GM19328 (cell line): ENCODE measurements around the gene IQCH.

Source experiments
- ATAC-seq: cut with Tn5 transposase; IDR thresholded peaks from one replicate; pipeline ENCODE4 v1.9.1; 2021; ENCODE audit warnings: mild to moderate bottlenecking, moderate library complexity; ENCODE audit not compliant: unreplicated experiment

Gene IQCH

DNA sequence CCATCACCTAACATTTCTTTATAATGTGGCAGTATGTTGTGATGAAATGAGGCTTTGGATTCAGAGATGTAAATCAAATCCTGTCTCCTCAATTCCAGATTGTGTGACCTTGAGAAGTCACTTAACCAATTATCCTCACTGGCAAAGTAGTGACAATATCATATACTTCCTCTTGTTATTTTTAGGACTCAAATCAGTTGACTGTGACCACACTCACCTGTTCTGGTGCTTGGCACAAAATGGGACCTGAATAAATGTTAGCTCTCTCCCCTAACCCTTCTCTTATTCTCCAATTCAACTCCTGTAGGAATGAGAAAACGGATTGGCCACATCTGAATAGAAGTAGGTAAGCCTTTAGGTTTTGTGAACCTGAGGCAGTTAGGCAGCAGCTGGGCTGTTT lies 42.1 kb downstream of the IQCH start:
- ATAC-seq, result no peak

DNA sequence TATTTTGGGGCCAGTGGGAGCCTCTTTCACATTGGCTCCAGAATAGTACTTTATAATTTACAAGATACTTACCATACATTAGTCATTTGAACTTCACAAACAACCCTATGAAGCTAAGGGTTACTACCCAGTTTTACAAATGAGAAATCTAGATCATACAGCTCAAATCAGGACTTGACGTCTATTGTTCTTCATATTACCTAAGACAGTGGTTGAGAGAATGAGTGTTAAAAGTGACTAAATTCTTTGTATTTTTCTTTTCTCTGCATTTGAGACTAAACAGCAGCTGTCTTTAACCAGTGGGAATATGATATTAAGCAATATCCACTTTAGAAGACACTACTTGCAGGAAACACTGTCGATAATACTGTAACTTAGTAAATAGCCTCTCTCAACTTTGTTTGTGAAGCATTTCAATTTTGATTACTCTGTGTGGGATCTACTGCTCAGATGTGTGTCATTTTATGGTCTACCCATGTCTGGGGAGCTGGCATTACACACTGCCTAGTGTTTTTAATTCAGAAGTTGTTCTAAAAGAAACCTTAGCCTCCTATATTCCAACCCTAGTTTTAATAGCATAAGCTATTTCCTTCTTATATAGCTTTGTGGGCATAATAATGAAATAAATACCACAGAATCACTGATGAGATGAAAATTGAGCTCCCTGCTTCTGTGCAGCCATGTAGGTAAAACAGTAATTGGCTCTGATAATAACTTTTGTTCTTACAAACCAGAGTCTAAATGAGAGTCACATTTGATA lies 45.9 kb downstream of the IQCH start:
- no peak for ATAC-seq

DNA sequence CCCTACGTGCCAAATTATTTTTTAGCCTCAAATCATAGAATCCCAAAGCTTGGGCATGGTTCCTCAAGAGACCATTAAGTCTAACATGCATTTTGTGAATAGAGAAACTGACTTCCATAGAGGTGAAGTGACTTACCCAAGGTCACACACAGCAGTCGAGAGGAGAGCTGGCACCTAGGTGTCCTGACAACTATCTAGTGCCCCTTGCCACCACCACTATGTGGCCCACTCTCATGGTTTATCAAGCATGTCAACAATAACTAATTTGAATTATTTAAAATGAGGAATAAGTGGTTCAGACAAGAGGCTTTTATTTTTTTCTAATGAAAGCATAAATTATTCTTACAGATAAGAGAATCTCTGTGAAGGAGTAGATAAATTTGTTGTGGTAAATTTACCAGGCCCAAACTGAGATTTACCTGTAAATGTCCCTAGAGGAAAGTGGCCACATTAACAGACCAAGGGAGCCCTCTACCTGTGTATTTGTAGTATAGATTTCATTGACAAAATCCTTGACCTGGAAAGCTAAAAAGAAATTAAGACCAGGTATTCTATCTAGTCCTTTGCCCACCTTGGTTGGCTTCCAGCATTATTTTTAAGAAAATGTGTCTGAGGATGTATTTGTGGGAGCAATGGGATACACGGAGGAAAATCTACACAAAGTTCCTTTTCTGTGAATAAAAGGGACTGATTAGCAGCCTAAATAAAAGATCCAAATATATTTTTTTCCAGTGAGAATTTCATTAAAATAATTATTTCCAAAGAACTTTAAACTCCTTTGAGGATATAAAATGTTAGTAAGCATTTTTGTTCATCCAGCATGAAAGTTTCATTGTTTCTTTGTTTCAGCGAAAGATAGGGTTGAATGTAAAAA lies 49.1 kb downstream of the IQCH start:
- ATAC-seq, result no peak

DNA sequence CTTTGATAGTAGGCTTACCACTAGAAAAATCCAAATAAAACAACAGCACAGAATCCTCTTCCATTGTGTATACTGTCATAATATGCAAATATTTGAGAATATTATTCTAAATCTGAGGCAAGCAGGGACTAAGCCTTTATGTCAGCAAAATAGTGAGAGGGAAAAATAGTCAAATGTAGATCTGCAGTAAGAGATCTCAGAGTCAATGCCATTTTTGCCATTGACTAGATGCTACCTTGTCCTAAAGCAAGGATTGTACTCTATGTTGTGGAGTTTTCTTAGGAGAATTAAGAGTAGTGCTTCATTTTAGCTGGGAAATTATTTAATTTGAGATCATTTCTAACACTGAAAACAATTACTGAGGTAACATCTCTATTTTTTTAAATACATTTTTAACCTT lies 50.2 kb downstream of the IQCH start:
- no peak for ATAC-seq

DNA sequence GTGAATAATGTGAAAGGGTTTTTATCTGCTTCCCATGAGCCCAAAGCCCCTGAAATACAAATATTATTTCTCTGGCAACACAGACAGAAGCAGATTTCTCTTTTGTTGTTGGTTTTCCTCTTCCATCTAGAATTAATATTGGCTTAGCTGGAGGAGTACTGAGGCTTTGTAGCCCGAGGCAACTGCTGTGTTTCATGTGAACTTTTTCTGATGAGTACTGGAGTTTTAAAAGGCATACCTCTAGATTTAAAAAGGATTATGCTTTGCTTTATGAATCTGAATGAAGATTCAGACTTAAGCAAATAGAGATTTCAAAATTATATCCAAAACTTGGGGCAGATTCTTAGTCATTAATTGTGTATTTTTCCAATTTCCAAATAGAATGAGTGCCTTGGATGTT lies 50.9 kb downstream of the IQCH start:
- no peak for ATAC-seq

DNA sequence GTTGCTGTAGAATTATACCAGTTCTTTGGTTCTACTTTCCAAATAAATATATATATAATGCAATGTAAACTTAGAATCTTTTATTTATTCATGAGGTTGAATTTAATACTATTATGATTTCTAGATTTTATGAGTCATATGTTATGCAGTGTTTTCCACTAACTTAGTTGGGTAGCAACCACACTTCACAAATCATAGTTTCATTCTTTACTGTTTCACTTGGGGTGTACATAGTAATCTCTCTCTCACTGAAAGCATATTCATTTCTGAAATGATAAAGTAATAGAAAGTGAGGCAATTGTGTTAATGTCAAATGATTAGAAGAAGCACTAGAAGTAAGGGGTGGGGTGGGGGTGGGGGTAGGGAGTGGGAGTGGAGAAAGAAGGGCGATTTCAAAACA lies 52.6 kb downstream of the IQCH start:
- ATAC-seq, result no peak

DNA sequence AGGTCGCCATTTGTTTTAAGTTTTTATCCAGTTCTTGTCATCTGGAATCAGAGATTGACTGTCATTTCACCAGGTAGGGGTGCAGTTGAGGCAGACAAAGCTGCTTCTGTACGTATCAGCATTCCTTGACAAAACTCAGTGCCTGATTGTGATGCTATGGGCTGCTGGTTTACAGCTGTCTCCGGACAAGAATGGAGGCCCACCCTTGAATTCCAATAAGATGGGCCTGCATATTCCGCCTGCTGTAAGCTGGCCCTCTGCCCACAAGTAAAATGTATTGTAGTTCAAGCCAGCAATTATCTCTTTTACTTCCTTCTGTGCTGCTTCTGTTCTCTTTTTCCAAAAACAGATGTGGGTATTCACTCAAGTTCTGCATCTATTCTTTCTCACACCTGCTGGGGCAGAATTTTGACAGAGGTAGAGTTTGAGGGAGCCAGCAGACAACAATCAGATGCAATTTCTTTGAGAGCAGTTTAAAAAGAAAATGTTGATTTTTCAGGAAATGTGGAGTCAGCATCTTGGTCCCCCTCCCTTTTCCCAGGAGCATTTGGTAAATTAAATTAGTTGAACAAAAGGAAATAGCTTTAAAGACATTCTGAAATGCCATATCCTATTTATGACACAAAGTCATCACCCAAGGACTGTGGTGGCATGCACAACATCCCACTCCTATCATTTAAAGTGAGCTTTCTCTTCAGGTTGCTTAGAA lies 53.5 kb downstream of the IQCH start:
- no peak for ATAC-seq

DNA sequence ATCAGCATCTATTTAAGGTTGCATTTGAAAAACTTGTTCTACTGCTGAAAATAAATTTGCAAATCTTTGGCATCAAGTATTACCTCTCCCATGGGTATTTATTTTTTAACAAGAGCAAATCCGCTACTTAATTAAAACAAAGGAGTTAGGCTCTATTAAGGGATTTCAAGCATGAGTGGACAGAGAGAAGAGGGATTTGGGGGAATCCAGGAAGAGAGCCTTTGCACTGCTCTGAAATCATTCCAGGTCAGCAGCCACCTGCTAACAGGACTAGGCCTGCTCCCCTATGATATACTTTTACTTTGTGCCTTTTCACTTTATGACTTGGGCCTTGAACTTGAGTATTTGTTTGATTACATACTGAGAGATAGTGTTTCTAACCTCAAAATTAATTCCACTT lies 57.1 kb downstream of the IQCH start:
- no peak for ATAC-seq

DNA sequence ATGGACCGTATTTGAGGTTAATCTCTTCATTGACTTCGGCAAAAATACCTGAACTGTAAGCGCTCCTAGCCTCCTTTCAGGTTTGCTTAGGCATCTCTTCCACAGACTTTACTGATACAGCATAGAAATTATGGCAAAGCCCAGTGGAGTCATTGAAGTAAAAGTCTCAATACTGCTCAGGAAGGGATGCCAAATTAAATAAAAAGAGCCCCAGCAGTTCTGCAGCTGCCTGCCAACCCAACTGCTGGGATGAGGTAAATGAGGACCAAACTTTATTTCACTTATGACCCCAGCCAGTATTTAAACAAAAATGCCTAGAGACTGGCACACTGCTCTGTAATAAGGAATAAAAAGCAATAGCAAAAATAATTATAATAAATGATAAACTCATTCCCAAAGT lies 65.4 kb downstream of the IQCH start:
- ATAC-seq, result no peak

DNA sequence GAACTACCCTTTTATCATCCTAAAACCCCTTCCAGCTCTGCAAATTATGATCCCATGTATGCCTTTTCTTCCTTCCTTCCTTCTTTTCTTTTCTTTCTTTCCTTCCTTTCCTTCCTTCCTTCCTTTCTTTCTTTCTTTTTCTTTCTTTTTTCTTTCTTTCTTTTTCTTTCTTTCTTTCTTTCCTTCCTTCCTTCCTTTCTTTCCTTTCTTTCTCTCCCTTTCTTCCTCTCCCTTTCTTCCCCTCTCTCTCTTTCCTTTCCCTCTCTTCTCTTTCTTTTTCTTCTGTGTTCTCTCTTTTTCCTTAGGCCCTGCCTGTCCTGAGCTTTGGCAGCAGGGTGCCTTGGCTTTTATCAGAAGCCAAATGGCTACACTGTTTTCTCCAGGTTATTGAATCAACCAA lies 66.8 kb downstream of the IQCH start:
- no peak for ATAC-seq

DNA sequence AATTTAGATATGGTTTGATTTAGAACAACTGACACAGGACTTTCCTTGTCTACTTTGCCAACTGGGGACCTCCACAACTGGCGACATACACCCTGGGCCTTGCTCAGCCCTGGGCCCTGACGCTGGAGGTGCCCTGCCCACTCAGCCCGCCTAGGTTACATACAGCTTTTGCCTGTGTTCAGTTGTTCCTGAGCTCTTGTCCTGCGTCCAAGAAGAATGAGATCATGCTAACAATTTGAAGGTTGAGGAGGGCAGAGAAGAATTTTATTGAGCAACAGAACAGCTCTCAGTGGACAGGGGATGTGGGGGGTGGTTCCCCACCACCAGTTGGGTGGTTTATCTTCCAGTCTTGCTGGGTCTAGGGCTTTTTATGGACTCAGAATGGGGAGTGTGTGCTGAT lies 67.9 kb downstream of the IQCH start:
- ATAC-seq, result no peak

DNA sequence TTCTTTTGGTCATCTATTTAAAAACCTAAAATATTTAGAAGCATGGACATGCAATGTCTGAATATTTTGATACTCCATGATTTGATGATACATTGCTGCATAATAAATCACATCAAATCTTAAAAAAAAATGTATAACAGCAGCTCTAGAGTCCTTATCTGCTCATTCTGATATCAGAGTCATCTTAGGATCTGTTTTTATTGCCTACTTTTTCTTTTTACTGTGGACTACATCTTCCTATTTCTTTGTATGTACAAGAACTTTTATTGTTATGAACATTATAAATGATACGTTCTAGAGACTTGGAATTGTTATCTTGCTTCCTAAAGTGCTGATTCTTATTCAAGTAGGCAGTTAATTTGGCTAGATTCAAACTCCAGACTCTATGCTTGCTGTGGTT lies 72.7 kb downstream of the IQCH start:
- no peak for ATAC-seq

DNA sequence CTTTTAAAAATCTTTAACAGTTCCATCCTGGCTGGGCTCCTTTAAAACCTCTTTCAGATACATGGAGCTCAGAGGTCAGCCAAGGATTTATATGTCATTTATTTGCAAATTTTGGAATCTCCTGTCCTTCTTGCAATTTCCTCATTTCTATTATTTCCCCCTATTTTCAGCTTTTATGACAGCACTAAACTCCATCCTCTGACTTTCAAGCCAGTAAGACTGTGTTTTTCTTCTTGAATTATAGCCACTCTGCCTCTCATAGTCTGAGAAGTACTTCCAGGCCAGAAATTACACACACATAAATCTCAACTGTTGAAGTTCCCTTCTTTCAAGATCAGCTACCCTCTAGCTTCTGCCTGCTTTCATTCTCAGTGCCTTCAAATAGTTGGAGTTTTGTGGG lies 73.2 kb downstream of the IQCH start:
- no peak for ATAC-seq

DNA sequence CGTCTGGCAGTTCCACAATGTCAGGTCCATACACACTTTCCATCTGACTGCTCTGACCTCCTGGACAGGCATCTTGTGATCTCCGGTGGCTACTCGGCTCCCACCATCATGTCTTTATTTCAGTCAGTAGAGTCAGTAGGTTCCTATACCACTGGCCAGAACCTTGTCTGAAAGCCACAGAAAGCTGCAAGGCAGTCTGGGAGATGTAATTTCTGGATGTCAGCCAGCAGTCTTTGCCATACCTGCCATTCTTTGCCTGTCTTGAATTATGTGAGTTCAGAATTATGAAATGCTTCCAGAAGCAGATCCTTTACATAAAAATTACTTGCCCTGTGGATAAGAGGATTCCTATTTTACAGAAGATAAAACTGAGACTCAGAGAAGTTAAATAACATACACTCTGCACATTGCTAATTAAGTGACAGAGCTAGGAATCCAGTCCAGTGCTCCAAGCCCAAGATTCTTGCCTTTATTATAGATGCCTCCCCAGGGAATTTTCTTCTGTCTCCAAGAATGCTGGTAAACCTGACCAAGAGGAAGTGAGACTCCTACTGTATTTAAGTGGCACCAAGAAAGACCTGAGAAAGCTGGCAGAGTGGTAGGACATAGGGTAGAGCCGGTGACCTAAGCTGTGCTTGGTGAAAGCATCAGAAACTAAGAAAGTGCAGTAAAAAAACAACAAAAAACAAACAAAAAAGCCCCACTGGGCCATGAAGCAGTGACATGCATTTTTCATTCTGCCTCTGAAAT lies 75.6 kb downstream of the IQCH start:
- ATAC-seq, result no peak

DNA sequence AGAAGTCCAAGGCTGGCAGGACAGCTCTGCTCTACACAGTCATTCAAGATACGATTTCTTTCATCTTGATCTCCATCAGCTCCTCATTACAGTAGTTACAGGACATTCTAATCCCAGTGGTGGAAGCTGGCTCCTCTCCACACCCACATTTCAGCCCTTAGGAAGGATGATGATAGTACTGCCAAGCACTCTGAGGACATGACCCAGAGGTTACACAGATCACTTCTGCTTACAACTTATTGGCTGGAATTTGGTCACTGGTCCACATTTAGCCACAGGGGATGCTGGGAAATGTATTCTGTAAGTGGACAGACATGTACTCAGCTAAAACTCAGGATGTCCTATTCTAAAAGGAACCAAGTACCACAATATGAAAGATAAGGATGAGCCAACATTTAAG lies 77.1 kb downstream of the IQCH start:
- ATAC-seq, result no peak

DNA sequence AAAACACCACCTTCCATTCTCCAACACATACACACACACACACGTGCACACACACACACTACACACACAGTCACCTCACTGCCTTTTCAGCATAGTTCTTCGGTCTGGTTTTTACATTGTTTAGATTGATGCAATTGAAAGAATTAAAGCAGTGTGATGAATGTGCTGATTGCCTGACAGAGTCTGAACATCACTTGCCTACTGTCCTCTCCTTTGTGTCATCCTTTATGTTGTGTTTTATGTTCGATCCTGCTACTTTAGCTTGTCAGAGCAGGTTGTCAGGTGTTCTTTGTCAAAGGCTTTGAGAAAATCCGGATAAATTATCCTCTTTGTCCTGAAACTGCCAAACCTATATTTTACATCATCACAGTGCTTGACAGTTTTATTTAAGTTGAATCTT lies 80.4 kb downstream of the IQCH start:
- no peak for ATAC-seq

DNA sequence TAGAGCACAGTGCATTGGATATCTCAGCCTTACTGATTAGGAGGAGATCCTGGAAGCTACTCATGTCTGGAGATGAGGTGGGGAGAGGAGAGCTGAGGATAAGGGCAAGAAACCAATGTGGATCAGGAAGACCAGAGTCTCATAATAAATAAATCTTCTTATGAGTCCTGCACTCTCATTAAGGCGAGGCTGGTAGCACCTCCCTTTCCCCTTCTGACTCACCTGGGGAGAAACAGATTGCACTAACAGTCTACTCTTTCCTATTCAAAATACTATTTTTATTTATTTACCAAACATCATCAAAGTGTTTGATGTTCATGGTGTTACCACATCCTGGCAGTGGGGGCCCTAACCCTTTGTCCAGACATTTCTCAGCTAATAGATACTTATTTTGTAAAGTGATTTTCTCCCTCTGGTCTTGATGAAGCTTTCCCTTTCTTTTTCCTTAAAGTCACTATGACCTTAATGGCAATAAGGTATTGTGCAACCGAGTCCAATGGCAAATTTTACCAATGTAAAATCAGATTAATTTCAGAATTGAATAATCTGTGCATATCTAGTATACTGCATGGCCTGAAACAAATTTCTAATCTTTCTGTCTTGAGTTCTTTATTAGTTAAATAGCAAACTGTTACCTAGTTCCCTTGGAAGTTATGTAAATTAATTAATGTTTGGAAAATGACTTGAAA lies 81.1 kb downstream of the IQCH start:
- ATAC-seq, result no peak

DNA sequence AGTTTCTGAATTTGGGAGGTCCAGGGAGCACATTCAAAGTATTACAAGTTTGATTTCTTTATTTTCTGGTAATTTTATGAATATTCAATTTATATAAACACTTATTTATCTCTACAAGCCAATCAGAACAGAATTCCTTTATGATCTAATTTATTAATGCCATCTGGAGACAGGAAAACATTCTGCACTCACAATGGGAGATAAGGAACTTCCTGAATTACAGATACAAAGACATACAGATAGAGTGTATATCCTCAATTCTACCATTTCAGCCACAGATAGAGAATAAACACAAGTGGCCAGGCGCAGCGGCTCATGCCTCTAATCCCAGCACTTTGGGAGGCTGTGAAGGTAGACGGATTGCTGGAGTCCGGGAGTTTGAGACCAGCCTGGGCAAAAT lies 86.0 kb downstream of the IQCH start:
- no peak for ATAC-seq

DNA sequence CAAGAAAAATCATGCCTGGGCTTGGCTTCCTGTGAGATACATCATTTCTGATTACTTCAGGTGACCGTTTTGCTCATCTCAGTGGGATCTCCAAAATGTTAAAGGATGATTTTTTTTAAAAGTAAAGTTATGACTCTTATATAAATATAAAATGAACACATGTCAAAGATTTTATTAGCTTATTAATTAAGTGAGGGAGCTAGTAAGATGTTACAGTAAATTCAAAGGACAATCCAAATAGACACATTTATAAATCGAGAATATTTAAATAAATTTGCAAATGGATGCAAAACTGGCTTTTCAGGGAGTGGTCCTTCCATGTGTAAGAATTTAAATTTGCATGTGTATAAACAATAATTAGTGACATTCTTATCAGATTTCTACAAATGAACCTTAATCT lies 87.0 kb downstream of the IQCH start:
- no peak for ATAC-seq

DNA sequence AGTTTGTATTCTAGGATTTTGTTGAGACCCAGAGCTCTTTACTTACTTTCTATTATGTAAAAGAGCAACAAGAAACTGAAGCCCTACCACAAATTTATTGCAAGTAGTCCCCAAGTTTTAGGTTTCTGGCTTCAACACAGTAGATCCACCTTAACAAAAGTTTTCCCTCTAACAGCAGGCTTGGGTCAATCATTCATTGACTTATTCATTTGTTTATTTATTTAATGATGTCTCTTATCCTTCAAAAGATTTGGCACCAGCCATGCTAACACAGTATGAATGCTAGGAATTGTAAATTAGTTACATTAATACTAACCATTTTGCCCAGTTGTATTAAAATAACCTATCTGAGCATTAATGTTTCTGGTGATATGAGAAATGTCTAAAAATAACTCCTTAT lies 88.6 kb downstream of the IQCH start:
- ATAC-seq, result no peak

DNA sequence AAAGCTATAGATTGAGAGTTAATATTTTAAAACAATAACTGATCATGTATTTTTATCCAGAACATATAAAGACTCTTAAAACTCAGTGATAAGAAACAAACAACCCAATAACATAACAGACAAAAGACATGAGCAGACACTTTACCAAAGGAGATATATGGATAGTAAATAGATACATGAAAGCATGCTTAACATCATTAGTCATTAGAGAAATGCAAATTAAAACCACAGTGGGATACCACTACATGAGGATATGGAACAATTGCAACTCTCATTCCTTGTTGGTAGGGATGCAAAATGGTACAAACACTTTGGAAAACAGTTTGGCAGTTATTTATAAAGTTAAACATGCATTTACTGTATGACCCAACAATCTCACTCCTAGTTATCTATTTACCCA lies 95.0 kb downstream of the IQCH start:
- ATAC-seq, result no peak
